Measurements from ENCODE around the gene DPEP1. TPM values are rescaled to one million over a fixed set of nuclear protein-coding genes. Genes with fewer than 3 reads are reported as not detected.
"Not testable (repeated sequence)": the region's sequence is repeated elsewhere in the genome, so short reads cannot be mapped to it uniquely, and the experiment has no call there.

Gene DPEP1
- not detected for total RNA-seq
- long read RNA-seq: 0 reads

GRCh38 chr16:89613231-89613953 is at the start of gene DPEP1:
DPEP1 (plus strand) TSS chr16:89613642; CDS start chr16:89630411, 16,769 bp downstream.
- intact Hi-C loops (cut with DNase I): no loop called here
- ATAC-seq (ENCODE audit: poor library complexity): no peak
- DNase-seq: no peak

- intact Hi-C loops (cut with DNase I): no loop called here
- no peak for ATAC-seq (ENCODE audit: poor library complexity)
- no peak for DNase-seq
Measured at GRCh38 chr16:89564476-89565255, 48.8 kb upstream of the DPEP1 start.

GRCh38 chr16:89565256-89565505 is 48.3 kb upstream of the DPEP1 start:
- ATAC-seq (ENCODE audit: poor library complexity) (no peak), DNase-seq (no peak)
- intact Hi-C loops (cut with DNase I): no loop called here

GRCh38 chr16:89565506-89566372 is 47.7 kb upstream of the DPEP1 start:
- ATAC-seq (ENCODE audit: poor library complexity) (peak; percentile 28), DNase-seq (peak; percentile 61)
- intact Hi-C loops (cut with DNase I): no loop called here

- DNase-seq: no peak
- no peak for ATAC-seq (ENCODE audit: poor library complexity)
- intact Hi-C loops (cut with DNase I): no loop called here
Measured at GRCh38 chr16:89567656-89568594, 45.5 kb upstream of the DPEP1 start.

GRCh38 chr16:89569506-89570341 is 43.7 kb upstream of the DPEP1 start:
- intact Hi-C loops (cut with DNase I): no loop called here
- DNase-seq: no peak
- no peak for ATAC-seq (ENCODE audit: poor library complexity)

- no peak for DNase-seq
- intact Hi-C loops (cut with DNase I): no loop called here
- ATAC-seq (ENCODE audit: poor library complexity): no peak
Measured at GRCh38 chr16:89570342-89570923, 43.0 kb upstream of the DPEP1 start.

- DNase-seq; ATAC-seq (ENCODE audit: poor library complexity); intact Hi-C loops (cut with DNase I): not testable (repeated sequence)
Measured at GRCh38 chr16:89570983-89571598, 42.4 kb upstream of the DPEP1 start.

GRCh38 chr16:89571636-89572035 is 41.8 kb upstream of the DPEP1 start:
- ATAC-seq (ENCODE audit: poor library complexity) (no peak), DNase-seq (no peak)
- intact Hi-C loops (cut with DNase I): no loop called here

GRCh38 chr16:89572073-89572484 is 41.4 kb upstream of the DPEP1 start:
- ATAC-seq (ENCODE audit: poor library complexity): no peak
- DNase-seq: no peak
- intact Hi-C loops (cut with DNase I): no loop called here

GRCh38 chr16:89572485-89573205 is 40.8 kb upstream of the DPEP1 start:
- DNase-seq: no peak
- ATAC-seq (ENCODE audit: poor library complexity): no peak
- intact Hi-C loops (cut with DNase I): no loop called here

GRCh38 chr16:89573826-89574680 is 39.4 kb upstream of the DPEP1 start:
- no peak for DNase-seq
- ATAC-seq (ENCODE audit: poor library complexity): no peak
- intact Hi-C loops (cut with DNase I): no loop called here

- intact Hi-C loops (cut with DNase I): no loop called here
Measured at GRCh38 chr16:89574681-89575246, 38.7 kb upstream of the DPEP1 start.

GRCh38 chr16:89575247-89576152 is 37.9 kb upstream of the DPEP1 start, which contains the start of gene CPNE7:
CPNE7 (plus strand) TSS chr16:89575758; CDS start chr16:89575898, 140 bp downstream.
- ATAC-seq (ENCODE audit: poor library complexity) (peak; percentile 17), DNase-seq (no peak)
- intact Hi-C loops (cut with DNase I): no loop called here

More at GRCh38 chr16:89574681-89575246, 38.7 kb upstream of the DPEP1 start:
- DNase-seq: peak; percentile 70
- peak; percentile 77 for ATAC-seq (ENCODE audit: poor library complexity)
